Smooth muscle cell of the brain vasculature (primary cell): ENCODE measurements around the gene SLC45A2.

Experiments
- DNase-seq: peaks from one replicate; pipeline ENCODE4 v3.0.0-alpha.2; 2012; ENCODE audit warnings: low read depth, low spot score

SLC45A2 gene

GRCh38 chr5:34007621-34008600 lies 23.4 kb upstream of the SLC45A2 start, which contains the start of gene AMACR:
Gene AMACR, minus strand, starts transcription at chr5:34008050. Its CDS starts 31 bp downstream, at chr5:34008019.
- DNase-seq = peak; percentile 92

- DNase-seq = no peak
These were observed 22.7 kb upstream of the SLC45A2 start for GRCh38 chr5:34007201-34007620.

GRCh38 chr5:34005681-34006080 lies 21.2 kb upstream of the SLC45A2 start:
- no peak for DNase-seq

GRCh38 chr5:34005211-34005610 lies 20.7 kb upstream of the SLC45A2 start:
- DNase-seq = no peak

GRCh38 chr5:34003941-34004340 lies 19.4 kb upstream of the SLC45A2 start:
- DNase-seq = no peak

GRCh38 chr5:34002629-34003328 lies 18.3 kb upstream of the SLC45A2 start:
- DNase-seq = no peak

GRCh38 chr5:34001241-34001841 lies 16.8 kb upstream of the SLC45A2 start:
- no peak for DNase-seq

- DNase-seq = no peak
These were observed 15.5 kb upstream of the SLC45A2 start for GRCh38 chr5:33999978-34000377.

- DNase-seq = peak; percentile 52
These were observed 13.0 kb upstream of the SLC45A2 start for GRCh38 chr5:33997331-33997983.

- no peak for DNase-seq
These were observed 11.4 kb upstream of the SLC45A2 start for GRCh38 chr5:33995865-33996264.

- no peak for DNase-seq
These were observed 10.4 kb upstream of the SLC45A2 start for GRCh38 chr5:33994845-33995244.

GRCh38 chr5:33992864-33993263 lies 8.4 kb upstream of the SLC45A2 start:
- no peak for DNase-seq

- DNase-seq = no peak
These were observed 954 bp upstream of the SLC45A2 start for GRCh38 chr5:33985447-33985846.

GRCh38 chr5:33984178-33984577 lies 315 bp downstream of the SLC45A2 start:
- DNase-seq = no peak

GRCh38 chr5:33981408-33982162 lies 2.9 kb downstream of the SLC45A2 start:
- DNase-seq = no peak

GRCh38 chr5:33980030-33980429 lies 4.5 kb downstream of the SLC45A2 start:
- no peak for DNase-seq

GRCh38 chr5:33978306-33978705 lies 6.2 kb downstream of the SLC45A2 start:
- no peak for DNase-seq

- DNase-seq = no peak
These were observed 8.2 kb downstream of the SLC45A2 start for GRCh38 chr5:33976307-33976706.

GRCh38 chr5:33975852-33976251 lies 8.6 kb downstream of the SLC45A2 start:
- DNase-seq = no peak

GRCh38 chr5:33973271-33973670 lies 11.2 kb downstream of the SLC45A2 start:
- DNase-seq = no peak
